Mucosa of gallbladder (tissue), 1 donor: Measurements from ENCODE around the gene BRD4. TPM values are rescaled to one million over a fixed set of nuclear protein-coding genes. Genes with fewer than 3 reads are reported as not detected.
A peak's percentile ranks its signal among the peaks of the same experiment; 100 is the strongest.

Experiments
- DNase-seq: peaks from one replicate; pipeline ENCODE4 v3.0.0-alpha.2; 2020; ENCODE audit warnings: low spot score
- total RNA-seq: library from RNA; stranded (reverse); gene quantifications from one replicate; pipeline ENCODE4 v1.2.1, GENCODE V29; 2021
- donor health status: DM: no; HTN: no; CAD: no.

BRD4 gene
- total RNA-seq, 1 donor from 2014 or later: 87.8 TPM

- DNase-seq: no peak
Measured at GRCh38 chr19:15225760-15226159, 106.6 kb downstream of the BRD4 start.

- DNase-seq: no peak
Measured at GRCh38 chr19:15223649-15224361, 108.5 kb downstream of the BRD4 start.

GRCh38 chr19:15222738-15223648 is 109.3 kb downstream of the BRD4 start:
- peak; percentile 90 for DNase-seq

- DNase-seq: no peak
Measured at GRCh38 chr19:15220833-15221232, 111.5 kb downstream of the BRD4 start.

- no peak for DNase-seq
Measured at GRCh38 chr19:15218501-15218900, 113.8 kb downstream of the BRD4 start.

- DNase-seq: no peak
Measured at GRCh38 chr19:15216363-15216762, 116.0 kb downstream of the BRD4 start.

- no peak for DNase-seq
Measured at GRCh38 chr19:15213715-15214381, 118.5 kb downstream of the BRD4 start.

- DNase-seq: no peak
Measured at GRCh38 chr19:15212711-15213110, 119.6 kb downstream of the BRD4 start.

- no peak for DNase-seq
Measured at GRCh38 chr19:15210323-15210781, 122.0 kb downstream of the BRD4 start.

- DNase-seq: no peak
Measured at GRCh38 chr19:15201374-15202023, 130.8 kb downstream of the BRD4 start.

- no peak for DNase-seq
Measured at GRCh38 chr19:15200553-15201364, 131.6 kb downstream of the BRD4 start, which contains the start of gene NOTCH3. NOTCH3 (minus strand) TSS chr19:15200995; CDS start chr19:15200905, 90 bp downstream.

GRCh38 chr19:15199661-15200552 is 132.4 kb downstream of the BRD4 start:
- DNase-seq: no peak

- no peak for DNase-seq
Measured at GRCh38 chr19:15198951-15199660, 133.2 kb downstream of the BRD4 start.

- DNase-seq: no peak
Measured at GRCh38 chr19:15197942-15198341, 134.4 kb downstream of the BRD4 start.

GRCh38 chr19:15197275-15197941 is 134.9 kb downstream of the BRD4 start:
- no peak for DNase-seq

GRCh38 chr19:15196360-15197005 is 135.9 kb downstream of the BRD4 start:
- no peak for DNase-seq

GRCh38 chr19:15195371-15196334 is 136.7 kb downstream of the BRD4 start:
- peak; percentile 79 for DNase-seq
